ENCODE measurements around the gene IDI2.

GRCh38 chr10:1058017-1058416 is 32.4 kb upstream of the IDI2 start:
- TF ChIP-seq ELF4 (CRISPR knock-in tag; IDR thresholded peaks at IDR 0.05; ENCODE audit: low read depth) (no peak), NFE2L1 (CRISPR knock-in tag; IDR thresholded peaks at IDR 0.05) (no peak), KAT7 (CRISPR knock-in tag; IDR thresholded peaks at IDR 0.05; ENCODE audit: borderline replicate concordance) (no peak), CTCF (IDR thresholded peaks at IDR 0.05) (no peak), FOXP1 (CRISPR knock-in tag; IDR thresholded peaks at IDR 0.05; ENCODE audit: borderline replicate concordance) (no peak)
